Loucy (cell line): ENCODE results near the gene LMTK3.

Source experiments
- H2AFZ ChIP-seq: fragments of 200-600 bp; sonication (generic); 2 replicates; pipeline ENCODE4 v1.6.0; 2016; ENCODE audit warnings: antibody characterized with exemption, mild to moderate bottlenecking, low read length, moderate library complexity
- H3F3A ChIP-seq: fragments of 200-600 bp; 2 replicates; pipeline ENCODE4 v1.6.0; 2016; ENCODE audit warnings: antibody characterized with exemption, low read depth, mild to moderate bottlenecking
- H3K27me3 ChIP-seq: fragments of 200-600 bp; sonication (generic); 2 replicates; pipeline ENCODE4 v1.6.1; 2014; ENCODE audit warnings: low read length, mild to moderate bottlenecking; ENCODE audit not compliant: insufficient read depth, poor library complexity, severe bottlenecking
- H3K36me3 ChIP-seq: fragments of 200-600 bp; sonication (generic); 2 replicates; pipeline ENCODE4 v1.6.1; 2016; ENCODE audit warnings: low read length; ENCODE audit not compliant: insufficient read depth
- H3K4me1 ChIP-seq: fragments of 200-600 bp; sonication (generic); 2 replicates; pipeline ENCODE4 v1.5.1; 2014; ENCODE audit warnings: low read length, mild to moderate bottlenecking; ENCODE audit not compliant: insufficient read depth, poor library complexity, severe bottlenecking
- H3K4me2 ChIP-seq: fragments of 200-600 bp; sonication (generic); 2 replicates; pipeline ENCODE4 v1.6.0; 2014; ENCODE audit warnings: antibody characterized with exemption, low read length, low read depth, mild to moderate bottlenecking; ENCODE audit not compliant: poor library complexity, severe bottlenecking
- H3K4me3 ChIP-seq: fragments of 200-600 bp; sonication (generic); 2 replicates; pipeline ENCODE4 v1.5.1; 2014; ENCODE audit warnings: low read length, mild to moderate bottlenecking, mixed read lengths; ENCODE audit not compliant: poor library complexity, severe bottlenecking
- H3K79me2 ChIP-seq: fragments of 200-600 bp; sonication (generic); 2 replicates; pipeline ENCODE4 v1.6.1; 2014; ENCODE audit warnings: low read length; ENCODE audit not compliant: insufficient read depth
- H3K9ac ChIP-seq: fragments of 200-600 bp; sonication (generic); 2 replicates; pipeline ENCODE4 v1.6.0; 2014; ENCODE audit warnings: mild to moderate bottlenecking, low read depth, low read length, moderate library complexity; ENCODE audit not compliant: poor library complexity, severe bottlenecking
- H3K9me2 ChIP-seq: fragments of 200-600 bp; sonication (generic); replicated peaks from 2 replicates; pipeline ENCODE4 v1.6.1; 2016; ENCODE audit warnings: low read depth, low read length, mixed read lengths
- H3K9me3 ChIP-seq: fragments of 200-600 bp; sonication (generic); 2 replicates; pipeline ENCODE4 v1.6.1; 2014; ENCODE audit warnings: mild to moderate bottlenecking, antibody characterized with exemption, low read length, low read depth; ENCODE audit not compliant: insufficient read depth
- H4K20me1 ChIP-seq: fragments of 200-600 bp; sonication (generic); 2 replicates; pipeline ENCODE4 v1.6.0; 2014; ENCODE audit warnings: antibody characterized with exemption, low read length, mild to moderate bottlenecking; ENCODE audit not compliant: insufficient read depth, poor library complexity, severe bottlenecking
- EZH2phosphoT487 ChIP-seq: fragments of 200-600 bp; IDR thresholded peaks from 2 replicates; pipeline ENCODE4 v1.6.1; 2018; ENCODE audit warnings: antibody characterized with exemption, mild to moderate bottlenecking, moderate library complexity, borderline replicate concordance
- TF ChIP-seq, protein P1 (sequence below): fragments of 200-600 bp; sonication (generic); conservative IDR thresholded peaks from 2 replicates; pipeline ENCODE4 v1.5.1; 2014; ENCODE audit warnings: mild to moderate bottlenecking, antibody characterized with exemption, low read length

Gene LMTK3

DNA sequence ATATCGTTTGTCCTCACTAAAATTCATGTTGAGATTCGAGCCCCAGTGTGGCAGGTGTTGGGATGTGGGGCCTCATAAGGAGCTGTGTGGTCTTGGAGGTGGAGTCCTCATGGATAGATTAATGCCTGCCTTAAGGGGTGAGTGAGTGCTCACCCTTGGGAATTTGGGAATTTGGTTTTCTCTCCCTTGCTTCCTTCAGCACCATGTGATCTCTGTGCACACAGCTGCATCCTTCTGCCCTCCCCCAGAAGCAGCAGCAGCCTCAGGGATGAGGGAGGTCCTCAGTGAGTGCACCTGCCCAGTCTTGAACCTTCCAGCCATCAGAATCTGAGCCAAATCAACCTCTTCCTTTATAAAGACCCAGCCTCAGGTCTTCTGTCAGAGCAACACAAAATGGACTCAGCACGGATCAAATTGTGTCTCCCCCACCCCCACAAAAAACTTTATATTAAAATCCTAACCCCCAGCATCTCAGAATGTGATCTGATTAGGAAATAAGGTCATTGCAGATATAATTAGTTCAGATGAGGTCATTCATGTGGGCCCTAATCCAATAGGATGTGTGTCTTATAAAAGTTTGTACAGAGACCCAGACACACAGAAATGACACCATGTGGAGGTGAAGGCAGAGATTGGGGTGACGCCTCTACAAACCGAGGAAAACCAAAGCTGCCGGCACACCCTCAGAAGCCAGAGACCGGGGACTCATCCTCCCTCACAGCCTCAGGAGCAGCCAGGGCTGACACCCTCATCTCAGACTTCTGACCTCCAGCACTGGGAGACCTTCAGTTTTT is 29.6 kb downstream of the LMTK3 start:
- no peak for TF ChIP-seq EZH2phosphoT487
- TF ChIP-seq, protein P1, sequence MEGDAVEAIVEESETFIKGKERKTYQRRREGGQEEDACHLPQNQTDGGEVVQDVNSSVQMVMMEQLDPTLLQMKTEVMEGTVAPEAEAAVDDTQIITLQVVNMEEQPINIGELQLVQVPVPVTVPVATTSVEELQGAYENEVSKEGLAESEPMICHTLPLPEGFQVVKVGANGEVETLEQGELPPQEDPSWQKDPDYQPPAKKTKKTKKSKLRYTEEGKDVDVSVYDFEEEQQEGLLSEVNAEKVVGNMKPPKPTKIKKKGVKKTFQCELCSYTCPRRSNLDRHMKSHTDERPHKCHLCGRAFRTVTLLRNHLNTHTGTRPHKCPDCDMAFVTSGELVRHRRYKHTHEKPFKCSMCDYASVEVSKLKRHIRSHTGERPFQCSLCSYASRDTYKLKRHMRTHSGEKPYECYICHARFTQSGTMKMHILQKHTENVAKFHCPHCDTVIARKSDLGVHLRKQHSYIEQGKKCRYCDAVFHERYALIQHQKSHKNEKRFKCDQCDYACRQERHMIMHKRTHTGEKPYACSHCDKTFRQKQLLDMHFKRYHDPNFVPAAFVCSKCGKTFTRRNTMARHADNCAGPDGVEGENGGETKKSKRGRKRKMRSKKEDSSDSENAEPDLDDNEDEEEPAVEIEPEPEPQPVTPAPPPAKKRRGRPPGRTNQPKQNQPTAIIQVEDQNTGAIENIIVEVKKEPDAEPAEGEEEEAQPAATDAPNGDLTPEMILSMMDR = no peak
- H3K36me3 ChIP-seq = peaks cover 12% of the 10 kb centered on the region; the same call in 1 of the 2 replicates
- H3K9me2 ChIP-seq = no peaks in the 10 kb centered on the region
- no peak overlapping the region for H3K4me3 ChIP-seq
- H3K4me1 ChIP-seq = no peaks in the 10 kb centered on the region
- no peaks in the 10 kb centered on the region for H3K9me3 ChIP-seq
- H4K20me1 ChIP-seq = no peaks in the 10 kb centered on the region
- no peaks in the 10 kb centered on the region; the same call in 1 of the 2 replicates for H3F3A ChIP-seq
- no peak overlapping the region for H3K9ac ChIP-seq
- H3K27me3 ChIP-seq = no peaks in the 10 kb centered on the region
- H3K79me2 ChIP-seq = no peaks in the 10 kb centered on the region
- no peak overlapping the region for H3K4me2 ChIP-seq
- no peak overlapping the region for H2AFZ ChIP-seq

DNA sequence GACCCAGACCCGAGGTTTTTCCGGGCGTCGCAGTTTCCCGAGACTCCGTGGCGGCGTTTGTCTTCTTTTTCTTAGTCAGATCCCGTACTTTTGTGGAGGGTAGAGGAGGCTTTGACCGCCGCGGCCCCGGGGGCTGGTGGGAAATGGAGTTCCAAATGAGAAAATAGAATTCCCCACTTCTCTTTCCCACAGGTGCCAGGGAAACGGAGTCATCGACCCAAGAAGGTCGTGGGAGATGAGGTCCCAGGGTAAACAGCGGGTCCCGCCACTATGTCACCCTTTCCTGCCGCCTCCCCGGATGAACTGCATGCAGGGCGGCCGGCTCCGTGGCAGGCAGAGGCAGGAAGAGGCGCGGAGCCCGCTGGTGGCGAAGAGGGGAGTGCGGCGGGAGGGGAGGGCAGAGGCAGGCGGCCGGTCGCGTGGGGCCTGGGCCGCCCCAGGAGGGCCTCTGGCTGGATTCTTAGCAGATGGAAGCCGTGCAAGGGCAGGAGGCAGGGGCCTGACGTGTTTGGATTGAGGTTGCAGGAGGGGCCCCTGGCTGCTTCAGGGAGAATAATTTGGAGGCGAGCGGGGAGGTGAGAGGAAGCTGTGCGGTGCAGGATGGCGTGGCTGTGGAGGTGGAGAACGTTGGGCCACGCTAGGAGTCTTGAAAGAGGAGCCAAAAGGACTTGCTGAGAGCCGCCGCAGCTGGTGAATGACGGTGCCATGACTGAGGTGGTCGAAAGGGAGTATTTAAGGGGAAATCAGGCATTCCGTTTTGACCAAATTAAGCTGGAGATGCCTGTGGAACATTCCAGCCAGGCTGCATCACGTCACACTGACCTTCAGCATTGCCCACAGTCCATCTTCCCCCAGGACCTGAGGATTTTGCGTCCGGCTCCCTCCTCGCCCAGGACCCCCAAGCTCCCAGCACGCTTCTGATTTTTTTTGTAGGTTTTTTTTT is 30.8 kb downstream of the LMTK3 start:
- no peaks in the 10 kb centered on the region for H4K20me1 ChIP-seq
- H3K79me2 ChIP-seq = no peaks in the 10 kb centered on the region
- no peaks in the 10 kb centered on the region for H3K4me1 ChIP-seq
- H3K27me3 ChIP-seq = no peaks in the 10 kb centered on the region
- TF ChIP-seq EZH2phosphoT487 = no peak
- TF ChIP-seq, protein P1 = no peak
- no peaks in the 10 kb centered on the region; the same call in 1 of the 2 replicates for H3F3A ChIP-seq
- H3K4me3 ChIP-seq = no peak overlapping the region
- no peaks in the 10 kb centered on the region for H3K9me2 ChIP-seq
- no peak overlapping the region for H3K4me2 ChIP-seq
- no peak overlapping the region for H2AFZ ChIP-seq
- H3K36me3 ChIP-seq = peaks cover 17% of the 10 kb centered on the region; the same call in 1 of the 2 replicates
- H3K9me3 ChIP-seq = no peaks in the 10 kb centered on the region
- H3K9ac ChIP-seq = no peak overlapping the region

DNA sequence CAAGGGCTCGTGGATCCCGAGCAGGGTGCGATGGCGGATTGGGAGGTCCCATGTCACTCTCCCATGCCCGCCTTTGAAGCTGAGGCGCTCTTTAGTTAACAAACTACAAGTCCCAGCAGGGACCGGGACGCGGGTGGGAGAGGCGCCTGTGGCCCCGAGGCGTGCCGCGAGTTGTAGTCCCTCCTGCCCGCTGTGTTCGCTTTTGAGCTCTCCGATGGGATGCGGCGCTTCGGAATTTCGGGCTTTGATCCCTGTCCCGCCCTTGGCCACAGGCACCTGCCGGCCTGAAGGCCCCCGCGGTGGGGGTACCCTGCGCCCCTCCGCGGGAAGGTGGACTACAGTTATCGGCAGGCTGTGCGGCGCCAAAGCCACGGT is 31.5 kb downstream of the LMTK3 start:
- no peaks in the 10 kb centered on the region for H3K27me3 ChIP-seq
- H3K79me2 ChIP-seq = no peaks in the 10 kb centered on the region
- no peaks in the 10 kb centered on the region for H3K9me3 ChIP-seq
- H3K4me3 ChIP-seq = no peak overlapping the region
- TF ChIP-seq EZH2phosphoT487 = no peak
- TF ChIP-seq, protein P1 = no peak
- H2AFZ ChIP-seq = no peak overlapping the region
- H3K4me2 ChIP-seq = no peak overlapping the region
- no peak overlapping the region for H3K9ac ChIP-seq
- H4K20me1 ChIP-seq = no peaks in the 10 kb centered on the region
- no peaks in the 10 kb centered on the region; the same call in 1 of the 2 replicates for H3F3A ChIP-seq
- H3K9me2 ChIP-seq = no peaks in the 10 kb centered on the region
- no peaks in the 10 kb centered on the region for H3K4me1 ChIP-seq
- peaks cover 23% of the 10 kb centered on the region; the same call in 1 of the 2 replicates for H3K36me3 ChIP-seq
